ENCODE data around the gene CCDC88A. TPM values are rescaled to one million over a fixed set of nuclear protein-coding genes. Genes with fewer than 3 reads are reported as not detected.

CCDC88A gene
- total and polyA plus RNA-seq, 9 donors = 48.7 to 76.6 (median 62.4) TPM

- 92% methylated on average over 4 of the region's 12 CpGs for WGBS (ENCODE audit: insufficient coverage)
- no peak for DNase-seq
Measured at GRCh38 chr2:55408918-55409868, 10.5 kb downstream of the CCDC88A start.

DNA sequence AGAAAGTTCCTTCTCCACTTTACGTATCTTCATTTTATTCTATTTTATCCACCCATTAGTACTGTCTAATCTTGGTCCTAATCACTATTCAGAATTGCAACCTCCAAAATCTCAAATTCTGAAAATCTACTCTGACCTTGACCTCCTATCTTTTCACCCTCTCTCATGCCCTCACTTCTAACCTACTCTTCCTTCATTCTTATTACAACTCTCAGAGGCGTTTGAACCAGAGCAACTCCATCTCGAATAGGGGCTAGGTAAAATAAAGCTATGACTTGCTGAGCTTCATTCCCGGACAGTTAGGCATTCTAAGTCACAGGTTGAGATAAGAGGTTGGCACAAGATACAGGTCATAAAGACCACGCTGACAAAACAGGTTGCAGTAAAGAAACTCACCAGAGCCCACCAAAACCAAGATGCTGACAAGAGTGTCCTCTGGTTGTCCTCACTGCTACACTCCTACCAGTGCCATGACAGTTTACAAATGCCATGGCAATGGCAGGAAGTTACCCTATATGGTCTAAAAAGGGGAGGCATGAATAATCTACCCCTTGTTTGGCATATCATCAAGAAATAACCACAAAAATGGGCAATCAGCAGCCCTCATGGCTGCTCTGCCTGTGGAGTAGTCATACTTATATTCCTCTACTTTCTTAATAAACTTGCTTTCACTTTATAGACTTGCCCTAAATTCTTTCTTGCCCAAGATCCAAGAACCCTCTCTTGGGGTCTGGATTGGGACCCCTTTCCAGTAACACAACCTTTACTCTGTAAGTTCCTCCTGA is 11.4 kb downstream of the CCDC88A start:
- no peak overlapping the region for H3K4me3 ChIP-seq (ENCODE audit: low read length)
- H3K27me3 ChIP-seq (ENCODE audit: control insufficient read depth, insufficient read depth, low read length) = no peaks in the 10 kb centered on the region
- no peak overlapping the region for H3K27ac ChIP-seq (ENCODE audit: low read length)
- no peaks in the 10 kb centered on the region for H3K9me3 ChIP-seq (replicated peaks; ENCODE audit: control insufficient read depth, low read depth, low read length)
- no peak for DNase-seq
- peaks cover 19% of the 10 kb centered on the region for H3K36me3 ChIP-seq (ENCODE audit: control insufficient read depth, insufficient read depth, low read length)
- H3K4me1 ChIP-seq (ENCODE audit: control insufficient read depth, insufficient read depth, low read length) = no peaks in the 10 kb centered on the region
- 100% methylated on average over 2 of the region's 5 CpGs for WGBS (ENCODE audit: insufficient coverage)

More at GRCh38 chr2:55408918-55409868, 10.5 kb downstream of the CCDC88A start:
- Histone ChIP-seq H3K27me3 (ENCODE audit: control insufficient read depth, insufficient read depth, low read length) (no peaks in the 10 kb centered on the region), H3K9me3 (replicated peaks; ENCODE audit: control insufficient read depth, low read depth, low read length) (no peaks in the 10 kb centered on the region), H3K4me1 (ENCODE audit: control insufficient read depth, insufficient read depth, low read length) (no peaks in the 10 kb centered on the region), H3K36me3 (ENCODE audit: control insufficient read depth, insufficient read depth, low read length) (peaks cover 19% of the 10 kb centered on the region), H3K27ac (ENCODE audit: low read length) (no peak overlapping the region), H3K4me3 (ENCODE audit: low read length) (no peak overlapping the region)

DNA sequence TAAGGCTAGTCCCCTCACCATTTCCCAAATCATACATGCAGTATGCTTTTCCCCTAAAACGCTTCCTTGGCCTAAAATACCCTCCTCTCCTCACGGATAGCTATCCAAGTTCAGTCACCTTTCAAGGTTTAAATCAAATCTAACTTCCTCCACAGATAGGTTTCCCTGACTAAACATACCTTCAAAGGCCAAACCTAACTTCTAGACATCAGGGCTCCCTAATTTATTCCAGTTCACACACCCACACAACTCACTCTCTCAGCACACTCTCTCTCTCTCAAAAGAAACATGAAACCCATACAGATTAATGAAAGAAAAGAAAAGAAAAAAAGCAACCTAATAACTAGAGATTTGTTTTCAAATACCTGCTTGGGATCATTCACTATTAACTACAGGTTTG is 14.5 kb downstream of the CCDC88A start:
- H3K9me3 ChIP-seq (replicated peaks; ENCODE audit: control insufficient read depth, low read depth, low read length) = no peaks in the 10 kb centered on the region
- no peaks in the 10 kb centered on the region for H3K27me3 ChIP-seq (ENCODE audit: control insufficient read depth, insufficient read depth, low read length)
- 100% methylated on average over 2 of the region's 2 CpGs for WGBS (ENCODE audit: insufficient coverage)
- H3K36me3 ChIP-seq (ENCODE audit: control insufficient read depth, insufficient read depth, low read length) = peaks cover 11% of the 10 kb centered on the region
- H3K4me1 ChIP-seq (ENCODE audit: control insufficient read depth, insufficient read depth, low read length) = no peaks in the 10 kb centered on the region
- no peak for DNase-seq
- no peak overlapping the region for H3K27ac ChIP-seq (ENCODE audit: low read length)
- H3K4me3 ChIP-seq (ENCODE audit: low read length) = no peak overlapping the region

DNA sequence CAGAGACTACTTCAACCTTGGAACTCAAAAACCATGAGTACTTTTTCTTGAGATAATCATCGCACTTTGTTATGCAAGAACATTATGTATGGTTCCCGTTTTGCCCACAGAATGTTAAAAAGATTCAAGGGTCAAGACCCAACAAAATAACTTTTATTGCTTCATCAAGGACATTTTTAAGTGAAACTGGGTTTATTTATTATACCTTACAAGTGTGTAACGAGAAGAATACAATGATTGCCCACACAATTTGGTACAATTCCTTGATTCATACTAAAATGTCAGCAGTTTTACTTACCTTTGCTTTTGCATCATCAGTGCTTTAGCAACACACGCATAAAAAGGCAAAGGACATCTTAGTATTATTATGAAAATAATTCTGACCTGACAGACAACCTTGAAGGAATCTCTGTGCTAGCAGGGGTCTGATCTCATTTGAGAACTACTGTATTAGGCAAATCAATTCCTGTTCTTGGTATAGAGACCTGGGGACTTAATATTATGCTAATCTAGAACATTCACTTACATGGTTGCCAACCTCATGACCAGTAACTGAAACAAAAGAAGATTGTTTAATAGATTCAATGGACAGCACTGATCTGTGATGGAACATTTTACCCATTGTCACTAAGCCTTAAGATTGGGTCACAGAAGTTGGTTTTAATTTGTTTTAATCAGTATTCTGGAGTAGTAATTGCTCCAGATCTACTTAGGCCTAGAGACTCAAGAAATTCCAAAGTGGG is 16.2 kb downstream of the CCDC88A start:
- Histone ChIP-seq H3K36me3 (ENCODE audit: control insufficient read depth, insufficient read depth, low read length) (peaks cover 9% of the 10 kb centered on the region), H3K9me3 (replicated peaks; ENCODE audit: control insufficient read depth, low read depth, low read length) (no peaks in the 10 kb centered on the region), H3K27ac (ENCODE audit: low read length) (no peak overlapping the region), H3K4me1 (ENCODE audit: control insufficient read depth, insufficient read depth, low read length) (no peaks in the 10 kb centered on the region), H3K4me3 (ENCODE audit: low read length) (no peak overlapping the region), H3K27me3 (ENCODE audit: control insufficient read depth, insufficient read depth, low read length) (no peaks in the 10 kb centered on the region)
- no peak for DNase-seq
- no CpG with 5 or more reads among the region's 4 CpGs for WGBS (ENCODE audit: insufficient coverage)

GRCh38 chr2:55401124-55401523 is 18.5 kb downstream of the CCDC88A start:
- H3K27me3 ChIP-seq (ENCODE audit: control insufficient read depth, insufficient read depth, low read length) = no peaks in the 10 kb centered on the region
- peaks cover 9% of the 10 kb centered on the region for H3K36me3 ChIP-seq (ENCODE audit: control insufficient read depth, insufficient read depth, low read length)
- no peak for DNase-seq
- H3K4me3 ChIP-seq (ENCODE audit: low read length) = no peak overlapping the region
- H3K4me1 ChIP-seq (ENCODE audit: control insufficient read depth, insufficient read depth, low read length) = no peaks in the 10 kb centered on the region
- H3K27ac ChIP-seq (ENCODE audit: low read length) = no peak overlapping the region
- WGBS (ENCODE audit: insufficient coverage) = no CpG with 5 or more reads among the region's 1 CpG
- no peaks in the 10 kb centered on the region for H3K9me3 ChIP-seq (replicated peaks; ENCODE audit: control insufficient read depth, low read depth, low read length)

- Histone ChIP-seq H3K4me1 (ENCODE audit: control insufficient read depth, insufficient read depth, low read length) (no peaks in the 10 kb centered on the region), H3K9me3 (replicated peaks; ENCODE audit: control insufficient read depth, low read depth, low read length) (no peaks in the 10 kb centered on the region), H3K27me3 (ENCODE audit: control insufficient read depth, insufficient read depth, low read length) (no peaks in the 10 kb centered on the region), H3K27ac (ENCODE audit: low read length) (no peak overlapping the region), H3K4me3 (ENCODE audit: low read length) (no peak overlapping the region), H3K36me3 (ENCODE audit: control insufficient read depth, insufficient read depth, low read length) (peaks cover 4% of the 10 kb centered on the region)
- no peak for DNase-seq
- no CpG with 5 or more reads among the region's 2 CpGs for WGBS (ENCODE audit: insufficient coverage)
Measured at GRCh38 chr2:55400332-55400731, 19.3 kb downstream of the CCDC88A start.

GRCh38 chr2:55399815-55400214 is 19.8 kb downstream of the CCDC88A start:
- no peak overlapping the region for H3K4me3 ChIP-seq (ENCODE audit: low read length)
- H3K9me3 ChIP-seq (replicated peaks; ENCODE audit: control insufficient read depth, low read depth, low read length) = no peaks in the 10 kb centered on the region
- H3K27me3 ChIP-seq (ENCODE audit: control insufficient read depth, insufficient read depth, low read length) = no peaks in the 10 kb centered on the region
- DNase-seq = no peak
- H3K27ac ChIP-seq (ENCODE audit: low read length) = no peak overlapping the region
- no peaks in the 10 kb centered on the region for H3K4me1 ChIP-seq (ENCODE audit: control insufficient read depth, insufficient read depth, low read length)
- no peaks in the 10 kb centered on the region for H3K36me3 ChIP-seq (ENCODE audit: control insufficient read depth, insufficient read depth, low read length)

- Histone ChIP-seq H3K4me3 (ENCODE audit: low read length) (no peak overlapping the region), H3K27me3 (ENCODE audit: control insufficient read depth, insufficient read depth, low read length) (no peaks in the 10 kb centered on the region), H3K36me3 (ENCODE audit: control insufficient read depth, insufficient read depth, low read length) (no peaks in the 10 kb centered on the region), H3K4me1 (ENCODE audit: control insufficient read depth, insufficient read depth, low read length) (no peaks in the 10 kb centered on the region), H3K9me3 (replicated peaks; ENCODE audit: control insufficient read depth, low read depth, low read length) (peaks cover under 1% of the 10 kb centered on the region), H3K27ac (ENCODE audit: low read length) (no peak overlapping the region)
- WGBS (ENCODE audit: insufficient coverage) = no CpG with 5 or more reads among the region's 2 CpGs
- no peak for DNase-seq
Measured at GRCh38 chr2:55395724-55396605, 23.7 kb downstream of the CCDC88A start.

GRCh38 chr2:55391615-55392242 is 27.9 kb downstream of the CCDC88A start:
- no peak for DNase-seq
- H3K27ac ChIP-seq (ENCODE audit: low read length) = no peak overlapping the region
- no peak overlapping the region for H3K4me3 ChIP-seq (ENCODE audit: low read length)
- H3K4me1 ChIP-seq (ENCODE audit: control insufficient read depth, insufficient read depth, low read length) = no peaks in the 10 kb centered on the region
- WGBS (ENCODE audit: insufficient coverage) = no CpG with 5 or more reads among the region's 3 CpGs
- H3K36me3 ChIP-seq (ENCODE audit: control insufficient read depth, insufficient read depth, low read length) = no peaks in the 10 kb centered on the region
- H3K9me3 ChIP-seq (replicated peaks; ENCODE audit: control insufficient read depth, low read depth, low read length) = peaks cover 4% of the 10 kb centered on the region
- no peaks in the 10 kb centered on the region for H3K27me3 ChIP-seq (ENCODE audit: control insufficient read depth, insufficient read depth, low read length)
